Activated T-cell treated with anti-CD3 and anti-CD28 coated beads for 48 hours (primary cell): ENCODE data around the gene BOD1L1.

Experiments
- DNase-seq: peaks from one replicate; pipeline ENCODE4 v3.0.0-alpha.2; 2020; ENCODE audit warnings: low read depth

The BOD1L1 gene

DNA sequence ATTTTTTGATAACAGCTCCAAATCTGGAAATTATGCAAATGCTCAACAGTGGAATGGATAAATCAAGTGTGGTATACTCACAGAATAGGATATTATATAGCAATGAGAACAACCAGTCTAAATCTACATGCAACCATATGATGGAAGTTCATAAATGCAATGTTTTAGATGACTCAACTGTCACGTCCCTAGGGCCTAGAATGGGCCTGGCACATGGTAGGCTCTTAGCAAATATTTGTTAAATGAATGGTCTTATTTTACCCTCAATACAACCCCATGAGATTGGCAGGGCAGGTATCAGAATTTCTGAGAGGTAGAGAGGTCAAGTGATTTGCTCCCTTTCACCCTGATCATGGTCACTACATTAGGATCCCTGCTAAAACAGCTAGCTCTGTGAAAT lies 68.6 kb downstream of the BOD1L1 start:
- DNase-seq: no peak

DNA sequence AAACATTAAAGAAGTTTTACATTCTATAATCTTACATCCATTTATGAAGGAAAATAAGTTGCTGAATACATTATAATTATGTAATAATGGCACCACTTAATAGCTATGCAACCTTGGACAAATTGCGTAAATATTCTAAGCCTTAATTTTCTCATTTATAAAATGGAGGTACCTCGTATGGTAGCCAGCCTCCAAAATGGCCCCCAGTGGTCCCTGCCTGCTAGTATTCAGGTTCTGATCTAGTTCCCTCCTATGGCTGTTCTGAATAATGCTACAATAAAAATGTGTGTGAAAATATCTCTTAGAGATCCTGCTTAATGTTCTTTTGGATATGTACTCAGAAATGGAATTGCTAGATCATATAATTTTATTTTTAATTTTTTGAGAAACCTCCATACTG lies 72.2 kb downstream of the BOD1L1 start:
- DNase-seq: no peak

DNA sequence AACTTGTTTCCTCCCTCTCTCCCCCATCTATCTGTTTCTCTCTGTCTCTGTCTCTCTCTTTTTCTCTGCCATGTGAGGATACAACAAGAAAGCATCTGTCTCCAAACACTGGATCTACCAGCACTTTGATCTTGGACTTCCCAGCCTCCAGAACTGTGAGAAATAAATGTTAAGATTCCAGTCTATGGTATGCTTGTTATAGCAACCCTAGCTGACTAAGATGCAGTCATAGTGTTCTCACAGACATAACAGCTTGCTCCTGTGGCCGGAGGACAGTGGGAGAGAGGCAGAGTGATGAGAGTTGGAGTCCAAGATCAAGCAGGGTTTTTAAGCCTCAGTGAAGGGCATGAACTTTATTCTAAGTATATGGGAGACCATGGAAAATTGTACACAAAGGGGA lies 74.4 kb downstream of the BOD1L1 start:
- DNase-seq: no peak

DNA sequence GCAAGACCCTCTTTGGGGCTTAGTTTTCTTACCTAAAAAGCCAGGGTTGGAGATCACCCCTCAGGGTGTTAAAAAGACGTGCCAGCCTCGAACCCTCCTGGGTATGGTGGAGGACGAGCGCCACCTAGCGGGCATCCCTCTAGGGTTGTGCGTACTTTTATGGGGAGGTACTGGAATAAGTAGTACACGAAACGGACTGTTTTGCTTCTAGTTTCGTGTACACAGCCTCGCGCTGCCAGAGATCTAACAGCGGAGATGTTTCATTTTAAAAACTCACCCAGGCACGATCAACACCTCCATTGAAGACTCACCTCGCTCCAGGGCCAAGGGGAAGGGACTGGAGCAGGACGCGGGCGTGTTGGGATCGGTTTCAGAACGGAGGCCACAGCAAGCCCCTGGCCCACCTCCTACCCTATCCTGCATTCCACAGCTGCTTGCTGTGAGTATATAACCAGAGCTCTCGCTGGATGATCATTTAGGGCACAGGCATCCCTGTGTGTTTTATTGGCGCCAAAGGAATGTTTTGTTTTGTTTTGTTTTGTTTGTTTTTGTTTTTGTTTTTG lies 78.5 kb downstream of the BOD1L1 start:
- DNase-seq: peak; percentile 80

DNA sequence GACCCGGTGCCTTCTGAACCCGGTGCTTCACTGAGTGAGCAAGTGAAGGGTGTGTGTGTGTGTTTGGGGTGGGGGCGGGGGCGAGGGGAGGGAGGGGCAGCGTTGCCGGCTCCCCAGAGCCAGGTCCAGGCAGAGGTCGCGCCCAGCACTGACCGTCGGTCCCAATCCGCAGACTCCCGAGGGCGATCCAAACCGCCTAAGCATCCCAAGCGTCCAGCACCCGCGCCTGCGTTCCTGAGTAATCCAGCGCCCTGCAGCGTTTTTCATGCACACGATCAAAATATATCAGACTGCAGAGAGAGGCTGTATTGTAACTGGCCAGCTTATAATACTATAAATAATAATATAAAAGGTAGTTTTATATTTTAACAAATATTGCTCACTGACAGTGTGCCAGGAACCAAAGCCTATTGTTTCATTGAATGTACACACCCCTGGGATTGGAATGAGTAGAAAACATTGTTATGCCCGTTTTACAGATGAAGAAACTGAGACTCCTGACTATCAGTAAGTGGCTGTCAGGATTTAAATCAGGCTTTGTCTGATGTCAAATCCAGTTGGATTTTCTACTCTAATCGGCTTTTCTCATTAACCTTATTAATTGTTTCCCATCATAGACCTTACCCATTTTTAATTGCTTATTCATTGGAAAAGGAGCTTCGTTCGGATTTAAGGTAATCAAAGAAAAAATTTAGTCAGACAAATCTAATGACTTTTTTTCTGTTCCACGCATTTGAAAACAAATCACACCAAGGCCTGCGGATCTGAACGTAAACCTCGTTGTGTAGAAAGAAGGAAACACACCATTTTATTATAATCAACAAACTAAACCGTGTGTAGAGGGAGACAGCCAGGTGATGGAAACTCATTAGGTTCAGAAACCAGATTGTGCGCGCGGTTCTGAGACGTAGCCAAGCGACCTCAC lies 79.2 kb downstream of the BOD1L1 start:
- no peak for DNase-seq

DNA sequence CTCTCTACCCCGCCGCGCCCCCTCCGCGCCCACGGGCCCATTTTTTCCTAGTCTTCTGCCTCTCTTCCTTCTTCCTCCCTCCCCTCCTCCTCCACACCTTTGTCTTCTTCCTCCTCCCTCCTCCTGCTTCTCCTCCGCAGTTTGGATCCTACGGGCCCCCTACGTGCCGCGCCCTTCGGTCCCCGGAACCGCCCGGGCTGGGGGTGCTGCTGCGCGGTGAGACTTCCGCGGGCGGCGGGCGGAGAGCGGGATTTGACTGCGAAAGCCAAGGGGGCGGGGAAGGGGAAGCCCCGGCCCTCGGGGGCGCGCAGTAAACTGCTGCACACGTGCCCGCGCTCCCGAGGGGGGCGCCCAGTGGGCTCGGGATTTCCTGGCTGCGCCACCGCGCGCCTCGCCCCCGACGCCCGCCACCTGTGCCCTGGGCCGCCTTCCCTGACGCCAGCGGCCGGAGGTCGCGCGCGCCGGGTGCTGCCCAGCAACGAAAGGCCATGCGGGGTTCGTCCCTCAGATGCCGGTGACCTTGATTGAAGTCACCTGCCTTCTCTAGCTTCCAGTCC lies 80.0 kb downstream of the BOD1L1 start:
- no peak for DNase-seq

DNA sequence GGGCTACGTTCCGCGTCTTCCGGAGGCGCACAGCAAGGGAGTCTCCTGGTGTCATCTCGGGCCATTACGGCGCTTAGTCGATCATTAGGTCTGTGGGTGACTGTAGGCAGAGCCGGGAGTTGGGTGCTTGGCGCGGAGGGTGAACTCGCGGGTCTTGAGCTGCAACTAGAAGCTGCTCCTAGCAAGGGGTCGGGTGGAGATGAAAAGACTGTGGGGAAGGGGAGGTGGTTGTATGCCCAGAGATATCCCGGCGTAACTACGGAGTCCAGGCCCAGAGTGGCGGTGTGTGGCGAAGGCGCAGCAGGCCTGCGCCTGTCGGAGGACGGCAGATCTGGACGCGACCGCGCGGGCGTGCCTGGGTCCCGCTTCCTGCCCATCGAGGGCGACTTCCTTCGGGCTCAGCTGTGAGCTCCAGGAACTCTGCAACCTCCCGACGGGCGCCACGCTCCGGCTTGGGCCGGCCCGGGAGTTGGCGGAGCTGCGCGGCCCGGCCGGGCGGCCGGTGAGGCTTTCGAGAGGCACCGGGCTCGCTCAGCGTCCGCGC lies 80.5 kb downstream of the BOD1L1 start:
- no peak for DNase-seq

DNA sequence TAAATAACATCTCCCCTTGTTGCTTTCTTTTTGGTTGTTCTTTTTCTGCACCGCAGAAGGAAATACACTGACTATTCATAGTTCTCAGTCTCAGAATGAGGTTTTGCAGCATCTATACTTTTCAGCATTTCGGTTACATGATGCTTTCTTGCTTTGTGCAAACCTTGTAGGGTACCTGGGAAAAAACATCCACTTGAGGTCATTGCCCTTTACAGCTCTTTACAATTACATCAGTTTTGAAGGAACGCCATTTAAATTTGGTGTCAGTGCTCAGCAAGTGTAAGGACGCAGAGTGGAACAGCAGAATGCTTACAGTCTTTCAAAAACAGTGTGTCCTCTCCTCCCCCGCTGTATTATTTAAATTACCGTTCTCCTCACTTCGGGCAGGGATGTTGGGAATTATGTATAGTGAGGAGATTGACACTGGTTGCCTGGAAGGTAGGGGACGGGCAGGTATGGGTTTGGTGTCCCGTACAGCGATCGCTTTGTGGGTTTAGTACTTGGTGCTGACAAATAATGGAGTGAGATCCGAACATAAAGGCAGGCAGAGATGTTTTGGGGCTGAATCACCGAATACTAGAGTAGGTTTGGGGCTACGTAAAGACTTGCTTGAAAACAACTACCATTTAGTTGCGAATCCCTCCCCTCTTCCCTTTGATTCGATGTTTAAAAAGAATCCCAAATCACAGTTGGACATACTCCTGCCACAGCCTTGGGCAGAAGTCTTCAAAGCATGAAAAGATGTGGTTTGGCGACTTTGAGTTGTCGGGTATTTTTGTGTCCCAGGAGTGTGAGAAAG lies 81.2 kb downstream of the BOD1L1 start:
- DNase-seq: no peak

DNA sequence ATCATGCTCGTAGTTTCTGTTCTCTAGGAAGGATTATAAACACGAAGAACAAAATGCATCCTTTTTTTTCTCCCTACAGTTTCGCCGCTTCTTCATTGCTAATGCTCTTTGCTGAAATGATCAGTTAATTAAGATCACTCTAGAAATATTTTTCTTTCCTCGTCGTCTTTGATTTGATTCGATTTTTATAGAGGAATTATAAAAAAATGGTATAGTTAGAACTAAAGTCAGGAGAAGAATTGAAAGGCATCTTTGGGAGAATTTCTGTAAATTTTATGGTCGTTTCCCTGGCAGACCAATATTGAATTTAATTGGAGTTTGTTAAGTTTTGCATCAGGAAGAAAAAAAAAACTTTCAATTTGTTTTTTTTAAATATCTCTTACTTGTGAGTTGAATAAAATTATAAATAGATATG lies 82.1 kb downstream of the BOD1L1 start:
- no peak for DNase-seq

DNA sequence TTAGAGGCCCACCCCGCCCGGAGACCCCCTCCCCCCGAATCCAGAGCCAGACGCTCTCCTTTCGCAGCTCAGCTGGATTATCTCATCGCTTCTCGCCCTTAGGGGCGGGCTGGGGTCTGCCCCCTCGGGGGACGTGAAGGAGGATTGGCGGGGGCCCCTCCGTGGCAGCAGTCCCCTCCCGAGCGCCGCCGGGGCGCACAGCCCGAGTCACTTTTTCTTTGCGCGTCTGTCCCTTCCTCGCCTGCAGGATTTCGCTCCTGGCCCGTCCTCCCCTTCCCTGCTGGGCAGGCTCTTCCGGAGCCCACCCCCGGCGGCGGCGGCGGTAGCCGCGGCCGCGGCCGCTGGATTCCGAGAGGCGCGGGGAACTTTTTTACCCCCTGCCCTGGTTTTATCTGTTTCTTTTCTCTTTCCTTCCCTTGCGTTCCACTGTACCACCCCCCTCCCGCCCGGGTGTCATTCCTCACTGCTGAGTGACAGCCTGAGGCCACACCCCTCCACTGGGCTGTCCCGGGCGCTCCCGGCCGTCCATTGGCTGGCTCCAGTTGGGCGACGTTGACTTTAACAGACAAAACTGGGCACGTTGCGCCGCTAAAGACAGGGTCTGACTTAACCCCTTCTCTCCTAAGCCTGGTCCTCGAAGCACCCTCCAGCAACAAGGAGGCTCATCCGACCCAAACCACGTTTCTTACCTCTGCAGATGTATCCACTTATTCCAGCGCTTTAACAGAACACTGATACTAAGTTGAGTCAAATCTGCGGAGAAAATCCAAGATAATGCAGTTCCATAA lies 82.7 kb downstream of the BOD1L1 start:
- peak; percentile 59 for DNase-seq

DNA sequence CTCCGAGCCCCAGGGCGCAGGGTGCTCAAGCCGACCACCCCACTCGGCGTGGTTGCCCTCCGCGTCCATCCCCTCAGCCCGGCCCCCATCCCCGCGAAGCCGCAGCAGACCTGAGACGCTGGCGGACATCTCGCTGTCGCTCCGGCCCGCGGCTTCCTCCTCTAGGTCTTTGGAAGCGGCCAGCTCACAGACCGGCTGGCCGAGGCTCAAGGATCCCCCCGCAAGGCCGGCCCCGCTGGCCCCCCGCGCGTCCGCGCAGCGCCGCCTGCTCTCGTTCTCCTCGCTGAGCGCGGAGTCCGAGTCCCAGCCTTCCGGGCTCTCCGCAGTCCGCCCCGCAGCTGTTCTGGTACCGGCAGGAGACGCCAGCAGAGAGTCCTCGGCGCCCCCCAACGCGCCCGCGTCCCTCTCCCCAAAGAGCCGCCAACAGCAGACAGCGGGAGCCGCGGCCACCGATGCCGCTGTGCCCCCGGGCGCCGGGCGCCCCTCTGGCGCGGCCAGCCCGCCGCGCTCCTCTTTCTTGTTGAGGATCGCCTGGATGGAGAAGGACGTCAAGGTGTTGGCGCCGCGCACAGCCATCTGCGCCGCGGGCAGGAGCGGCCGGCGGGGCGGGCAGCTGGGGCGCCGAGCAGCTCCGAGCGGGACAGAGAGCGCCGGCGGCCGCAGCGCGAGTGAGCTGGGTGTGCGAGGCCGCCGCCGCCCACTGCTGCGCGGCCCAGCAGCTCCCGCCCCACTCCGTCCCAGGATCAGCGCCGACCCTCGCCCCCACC lies 83.5 kb downstream of the BOD1L1 start, which contains the start of gene NKX3-2:
Gene NKX3-2 (minus strand): TSS at position 670 of the 767 bp plus-strand sequence. CDS start 94 bp downstream, at position 576.
- DNase-seq: no peak

DNA sequence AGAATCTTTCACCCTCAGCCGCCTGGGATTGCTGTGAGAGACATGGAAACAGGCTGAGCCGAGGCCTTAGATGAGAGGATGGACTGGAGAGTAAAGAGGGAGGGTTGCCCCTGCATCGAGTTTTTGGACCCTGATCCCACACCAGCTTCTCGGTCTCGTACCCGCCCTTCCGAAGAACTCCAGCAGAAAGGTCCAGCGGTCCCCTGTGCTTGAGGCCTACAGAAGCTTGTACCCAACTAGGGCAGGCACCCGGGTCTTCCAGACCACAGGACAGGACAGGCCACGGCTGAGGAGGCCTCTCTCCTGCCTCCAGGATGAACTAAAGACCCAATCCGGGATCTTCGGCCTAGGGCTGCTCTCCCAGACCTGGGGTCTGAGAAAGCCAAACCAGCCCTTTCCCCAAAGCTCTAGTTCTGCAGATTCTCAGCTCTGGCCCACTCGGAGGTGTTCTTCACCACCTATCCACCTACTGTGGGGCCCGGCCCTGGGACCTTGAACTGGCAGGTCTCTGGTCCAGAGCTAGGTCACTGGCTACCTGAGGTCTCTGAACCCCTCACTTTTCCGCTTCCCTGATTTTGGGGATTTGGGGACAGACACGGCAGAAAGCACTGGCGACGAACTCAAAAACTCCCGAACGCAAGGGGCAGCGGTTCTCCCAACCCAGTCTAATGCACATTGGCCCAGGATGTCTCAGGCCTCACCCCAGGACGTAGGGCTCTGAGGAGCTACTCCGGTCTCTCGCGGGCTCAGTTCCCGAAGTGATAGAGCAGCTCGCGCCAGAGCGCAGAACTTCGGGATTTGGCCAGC lies 84.3 kb downstream of the BOD1L1 start:
- no peak for DNase-seq

DNA sequence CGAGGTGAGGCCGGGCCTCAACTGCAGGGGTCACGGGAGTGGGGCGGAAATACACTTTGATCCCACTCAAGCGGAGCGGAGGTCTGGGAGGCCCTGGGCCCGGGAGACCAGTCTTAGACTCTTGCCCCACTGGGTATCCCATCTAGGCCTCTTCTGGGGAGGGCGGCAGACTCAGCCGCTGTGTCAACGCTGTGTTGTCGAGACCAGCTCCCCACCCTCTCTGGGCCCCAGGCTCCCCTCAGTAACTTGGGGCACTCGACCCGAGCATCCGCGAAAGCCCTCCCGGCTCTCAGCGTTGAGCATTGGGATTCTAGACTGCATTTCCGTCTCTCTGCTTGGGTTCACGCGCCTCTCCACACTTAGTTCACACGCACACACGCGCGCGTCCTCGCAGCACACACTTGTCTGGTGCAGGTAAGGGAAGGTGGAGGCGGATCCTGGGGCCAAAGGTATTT lies 84.9 kb downstream of the BOD1L1 start:
- no peak for DNase-seq

DNA sequence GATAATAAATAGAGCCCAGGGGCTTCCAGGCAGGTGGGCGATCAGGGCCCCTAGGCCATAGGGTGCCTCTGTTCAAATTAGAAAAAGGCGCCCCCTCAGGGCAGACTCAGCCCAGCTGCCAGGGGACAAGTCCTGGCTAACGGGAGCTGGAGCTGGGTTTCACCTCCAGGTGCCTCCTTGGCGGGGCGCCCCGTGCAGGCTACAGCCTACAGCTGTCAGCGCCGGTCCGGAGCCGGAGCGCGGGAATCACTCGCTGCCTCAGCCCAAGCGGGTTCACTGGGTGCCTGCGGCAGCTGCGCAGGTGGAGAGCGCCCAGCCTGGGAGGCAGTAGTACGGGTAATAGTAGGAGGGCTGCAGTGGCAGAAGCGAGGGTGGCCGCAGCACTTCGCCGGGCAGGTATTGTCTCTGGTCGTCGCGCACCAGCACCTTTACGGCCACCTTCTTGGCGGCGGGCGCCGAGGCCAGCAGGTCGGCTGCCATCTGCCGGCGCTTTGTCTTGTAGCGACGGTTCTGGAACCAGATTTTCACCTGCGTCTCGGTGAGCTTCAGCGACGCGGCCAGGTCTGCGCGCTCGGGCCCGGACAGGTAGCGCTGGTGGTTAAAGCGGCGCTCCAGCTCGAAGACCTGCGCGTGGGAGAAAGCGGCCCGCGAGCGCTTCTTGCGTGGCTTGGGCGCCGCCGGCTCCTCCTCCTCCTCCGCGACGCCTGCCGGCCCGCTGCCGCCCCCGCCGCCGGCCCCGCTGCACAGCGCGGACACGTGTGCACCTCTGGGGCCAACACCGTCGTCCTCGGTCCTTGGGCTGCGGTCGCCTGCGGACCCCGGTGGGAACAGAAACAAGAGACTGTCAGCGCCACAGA lies 85.6 kb downstream of the BOD1L1 start:
- DNase-seq: no peak

DNA sequence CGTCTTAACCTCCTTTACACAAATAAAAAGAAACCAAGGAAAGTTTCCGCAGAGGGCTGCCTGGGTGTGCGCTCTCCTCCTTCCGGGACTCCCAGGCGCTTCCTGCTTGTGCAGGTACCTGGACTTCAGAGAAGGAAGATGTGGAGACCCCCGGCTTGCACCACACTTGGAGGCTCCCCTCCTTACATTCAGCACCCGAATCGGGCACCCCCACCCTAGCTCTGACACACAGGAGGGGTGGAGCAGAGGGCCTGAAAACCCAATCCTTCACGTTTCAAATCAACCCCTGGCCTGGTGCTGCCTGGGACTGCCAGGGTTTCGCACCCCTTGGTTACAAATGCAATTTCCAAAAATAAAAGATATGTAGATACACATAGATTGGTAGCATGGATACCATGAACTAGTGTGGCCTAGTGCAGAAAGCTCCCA lies 86.3 kb downstream of the BOD1L1 start:
- DNase-seq: no peak

DNA sequence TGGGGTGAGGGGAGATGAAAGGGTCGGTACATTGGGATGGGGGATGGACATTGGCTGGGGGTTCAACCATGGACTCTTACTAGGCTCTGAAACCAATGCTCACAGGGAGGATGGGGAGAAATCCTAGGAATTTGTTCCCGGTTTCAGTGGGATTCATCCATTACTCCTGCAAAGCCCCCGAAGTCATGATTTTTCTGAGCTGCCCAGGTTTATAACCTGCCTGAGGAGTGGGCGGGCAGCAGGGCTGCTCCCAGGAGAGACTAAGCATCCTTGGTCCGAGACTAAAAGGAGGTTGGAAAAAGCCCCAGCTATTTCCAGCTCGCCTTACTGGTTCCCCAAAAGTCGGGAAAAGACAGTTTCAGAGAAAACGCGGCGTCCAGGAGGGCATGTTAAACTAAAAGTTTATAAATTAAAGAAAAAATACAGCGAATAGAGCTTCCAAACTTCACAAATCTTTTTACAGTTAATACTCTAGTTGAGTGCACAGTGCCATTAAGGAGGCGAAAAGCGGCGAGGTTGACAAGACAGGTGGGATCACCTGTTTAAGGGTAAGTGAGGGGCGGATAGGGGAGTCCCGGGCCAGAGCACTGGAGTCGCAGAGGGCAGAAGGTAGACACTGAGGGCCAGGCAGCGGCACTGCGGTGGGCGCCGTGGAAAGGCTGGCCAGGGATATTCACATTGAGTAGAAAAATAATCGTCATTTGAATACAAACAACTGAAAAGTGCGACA lies 86.9 kb downstream of the BOD1L1 start:
- DNase-seq: no peak

DNA sequence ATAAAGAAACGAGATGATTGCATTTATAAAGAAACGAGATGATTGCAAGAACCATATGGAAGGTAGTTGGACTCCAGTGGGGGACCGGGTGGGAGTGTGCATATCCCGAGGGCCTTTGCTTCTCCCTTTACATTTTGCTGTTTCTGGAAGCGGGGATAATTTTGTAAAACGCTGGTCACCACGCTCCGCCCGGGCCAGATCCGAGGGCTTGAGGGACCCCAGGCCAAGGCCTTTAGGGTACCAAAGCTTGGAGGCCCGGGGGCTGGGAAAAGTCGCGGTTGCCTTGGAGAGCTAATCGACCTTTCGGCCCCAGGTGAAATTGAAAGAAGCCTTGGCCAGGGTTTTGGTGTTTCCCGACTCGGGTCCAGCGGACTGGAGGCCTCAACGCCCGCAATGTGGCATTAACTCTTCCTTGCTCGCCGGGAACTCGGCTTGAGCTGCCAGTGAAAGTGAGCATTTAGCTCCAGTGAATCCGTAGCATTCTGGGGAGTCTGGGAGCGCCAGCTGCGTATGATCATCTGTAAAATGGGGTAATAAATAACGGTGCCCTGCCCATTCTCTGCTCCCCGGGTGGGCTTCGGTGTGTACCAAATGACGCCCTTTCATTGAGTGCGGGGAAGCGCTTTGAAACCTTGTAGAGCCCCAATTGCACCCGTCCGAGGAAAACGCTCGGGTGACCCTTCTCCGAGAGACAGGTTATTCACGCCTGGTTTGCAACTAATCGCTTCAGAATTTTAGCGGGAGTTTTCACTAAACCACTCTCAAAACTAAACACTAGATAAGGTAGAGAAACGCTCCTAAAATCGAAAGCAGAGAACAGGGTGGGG lies 87.7 kb downstream of the BOD1L1 start:
- no peak for DNase-seq
